Endothelial cell of umbilical vein (primary cell): ENCODE data around the gene CD300LG.

Source experiments
- EZH2 ChIP-seq: IDR thresholded peaks from 2 replicates; pipeline ENCODE4 v1.6.1; 2012; ENCODE audit warnings: borderline replicate concordance, low read depth, mild to moderate bottlenecking, moderate library complexity, low read length, inconsistent platforms; ENCODE audit not compliant: severe bottlenecking
- FOS ChIP-seq: IDR thresholded peaks from 2 replicates; pipeline ENCODE4 v1.6.1; 2011; ENCODE audit warnings: mild to moderate bottlenecking, low read length, moderate library complexity, borderline replicate concordance; ENCODE audit not compliant: insufficient read depth
- GATA2 ChIP-seq: IDR thresholded peaks from 2 replicates; pipeline ENCODE4 v1.7.0; 2011; ENCODE audit warnings: low read depth, mild to moderate bottlenecking, moderate library complexity, mixed read lengths, low read length; ENCODE audit not compliant: insufficient read length, insufficient read depth
- JUN ChIP-seq: IDR thresholded peaks from 2 replicates; pipeline ENCODE4 v1.6.1; 2011; ENCODE audit warnings: borderline replicate concordance, low read depth; ENCODE audit not compliant: insufficient read length, insufficient read depth
- MYC ChIP-seq: IDR thresholded peaks from one replicate; pipeline ENCODE4 v1.6.1; 2011; ENCODE audit warnings: mild to moderate bottlenecking, low read depth, low read length
- POLR2A ChIP-seq: IDR thresholded peaks from 2 replicates; pipeline ENCODE4 v1.6.1; 2012; ENCODE audit warnings: low read depth, mild to moderate bottlenecking, control low read depth, low read length
- POLR2AphosphoS5 ChIP-seq: IDR thresholded peaks from 2 replicates; pipeline ENCODE4 v1.6.1; 2012; ENCODE audit warnings: low read depth, mild to moderate bottlenecking, control low read depth, low read length, moderate library complexity; ENCODE audit not compliant: insufficient read depth
- TF ChIP-seq, protein P1 (sequence below), 2 donors: IDR thresholded peaks; 1 replicate in 1 of 2; 2 replicates in 1 of 2; pipeline ENCODE4 v1.5.1; 2011; ENCODE audit warnings: low read length in 2 of 2, mild to moderate bottlenecking in 2 of 2, moderate library complexity in 2 of 2, control low read depth in 1 of 2, inconsistent platforms in 1 of 2, low read depth in 1 of 2; ENCODE audit not compliant: insufficient read depth in 1 of 2; ENCODE audit errors: extremely low read depth in 1 of 2

DNA sequence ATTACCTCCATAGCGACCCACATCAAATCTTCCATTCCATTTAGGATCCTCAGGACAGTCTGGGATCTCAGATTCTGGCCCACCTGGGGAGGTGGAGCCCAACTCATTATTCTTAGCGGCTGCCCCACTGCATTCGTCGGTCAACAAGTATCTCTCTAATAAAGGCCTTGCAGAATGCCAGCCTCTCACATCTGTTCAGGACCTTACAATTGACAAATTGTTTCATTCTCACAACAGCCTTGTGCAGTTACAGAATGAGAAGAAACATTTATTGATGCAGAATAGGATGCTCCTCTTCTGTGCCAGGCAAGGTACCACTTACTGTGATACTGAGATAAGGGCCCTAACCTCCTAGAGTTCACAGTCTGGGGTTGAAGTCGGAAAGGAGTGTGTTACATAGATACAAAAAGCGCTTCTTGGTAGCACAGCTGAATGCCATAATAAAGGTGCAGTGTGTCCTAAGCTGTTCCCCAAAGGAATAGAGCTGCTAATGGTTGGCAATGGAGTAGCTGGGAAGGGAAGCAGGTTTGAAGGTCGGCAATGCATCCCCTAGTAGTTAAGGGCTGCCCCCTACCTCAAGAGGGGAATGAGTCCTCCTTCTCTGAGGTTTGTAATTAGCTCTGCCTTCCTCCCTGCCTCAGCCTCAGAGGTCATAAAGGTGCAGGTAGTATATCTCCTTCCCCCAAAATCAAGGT, 62.7 kb downstream of the CD300LG start:
- TF ChIP-seq POLR2AphosphoS5 = no peak
- TF ChIP-seq, protein P1, sequence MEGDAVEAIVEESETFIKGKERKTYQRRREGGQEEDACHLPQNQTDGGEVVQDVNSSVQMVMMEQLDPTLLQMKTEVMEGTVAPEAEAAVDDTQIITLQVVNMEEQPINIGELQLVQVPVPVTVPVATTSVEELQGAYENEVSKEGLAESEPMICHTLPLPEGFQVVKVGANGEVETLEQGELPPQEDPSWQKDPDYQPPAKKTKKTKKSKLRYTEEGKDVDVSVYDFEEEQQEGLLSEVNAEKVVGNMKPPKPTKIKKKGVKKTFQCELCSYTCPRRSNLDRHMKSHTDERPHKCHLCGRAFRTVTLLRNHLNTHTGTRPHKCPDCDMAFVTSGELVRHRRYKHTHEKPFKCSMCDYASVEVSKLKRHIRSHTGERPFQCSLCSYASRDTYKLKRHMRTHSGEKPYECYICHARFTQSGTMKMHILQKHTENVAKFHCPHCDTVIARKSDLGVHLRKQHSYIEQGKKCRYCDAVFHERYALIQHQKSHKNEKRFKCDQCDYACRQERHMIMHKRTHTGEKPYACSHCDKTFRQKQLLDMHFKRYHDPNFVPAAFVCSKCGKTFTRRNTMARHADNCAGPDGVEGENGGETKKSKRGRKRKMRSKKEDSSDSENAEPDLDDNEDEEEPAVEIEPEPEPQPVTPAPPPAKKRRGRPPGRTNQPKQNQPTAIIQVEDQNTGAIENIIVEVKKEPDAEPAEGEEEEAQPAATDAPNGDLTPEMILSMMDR (IDR thresholded peaks at IDR 0.05; ENCODE audit: extremely low read depth in 1 of 2, insufficient read depth in 1 of 2, low read depth in 1 of 2, low read length in 2 of 2) = no peak
- no peak for TF ChIP-seq POLR2A
- TF ChIP-seq EZH2 = no peak
- TF ChIP-seq JUN = no peak
- TF ChIP-seq FOS = no peak
- TF ChIP-seq GATA2 = no peak
- TF ChIP-seq MYC = no peak
